K562 (cell line): ENCODE data around the gene TAF10. TPM values are rescaled to one million over a fixed set of nuclear protein-coding genes. Genes with fewer than 3 reads are reported as not detected.

Experiments used
- ATAC-seq: fragments of 200-7000 bp; cut with Tn5 transposase; 3 replicates; pipeline ENCODE4 v1.9.1; 2020; ENCODE audit warnings: moderate library complexity
- BruUV-seq: library from RNA; stranded (reverse); fragments of 400-500 nt; replicated peaks from 2 replicates; lab custom pipeline; 2021; lab: Mats Ljungman, UMichigan
- CTCF ChIA-PET: fragments of 300-600 bp; formaldehyde crosslinking; extraction: SDS; loops from one replicate; lab custom pipeline; 2021; ENCODE audit warnings: low intra/inter-chr PET ratio; lab: Yijun Ruan, JAX
- POLR2A ChIA-PET: fragments of 300-600, 350-650 bp; sonication (Branson Sonifier 250); formaldehyde crosslinking; extraction: SDS; loops from one replicate; lab custom pipeline; 2021; ENCODE audit warnings: antibody characterized with exemption, inconsistent platforms; lab: Yijun Ruan, JAX
- DNase-seq, 4 experiments: peaks; one replicate each; pipeline versions ENCODE4 v3.0.0 to v3.0.0-alpha.2; 2011 to 2018; ENCODE audit warnings: low spot score in 3 of 4, mixed read lengths in 3 of 4; ENCODE audit errors: extremely low read depth in 1 of 4
- FAIRE-seq: peaks from 2 replicates; lab custom pipeline; 2011; peaks lifted over from hg19 to GRCh38; lab: Jason Lieb, UNC
- H2AFZ ChIP-seq: 2 replicates; pipeline ENCODE4 v1.6.0; 2011; ENCODE audit warnings: low read depth, low read length, control low read depth, inconsistent platforms
- H3K27ac ChIP-seq: fragments of 200-600 bp; 3 replicates; pipeline ENCODE4 v1.8.0; 2011; ENCODE audit warnings: low read depth, mild to moderate bottlenecking, control low read depth, inconsistent platforms, low read length, moderate library complexity, mixed read lengths; ENCODE audit errors: extremely low read depth
- H3K27me3 ChIP-seq, 2 experiments: fragments of 300-600 bp in 1 of 2; 2 replicates in 1 of 2; 3 replicates in 1 of 2; pipeline versions ENCODE4 v1.6.0 to v1.8.0; 2011; ENCODE audit warnings: inconsistent platforms in 2 of 2, low read length in 2 of 2, mild to moderate bottlenecking in 1 of 2, mixed read lengths in 1 of 2, moderate library complexity in 1 of 2; ENCODE audit not compliant: control insufficient read depth in 2 of 2, insufficient read depth in 2 of 2
- H3K36me3 ChIP-seq: fragments of 300-600 bp; 3 replicates; pipeline ENCODE4 v1.8.0; 2011; ENCODE audit warnings: mild to moderate bottlenecking, low read length, inconsistent platforms; ENCODE audit not compliant: control insufficient read depth, insufficient read depth
- H3K4me1 ChIP-seq, 2 experiments: fragments of 200-600 bp in 1 of 2; replicated peaks in 1 of 2; 2 replicates in 1 of 2; 3 replicates in 1 of 2; pipeline versions ENCODE4 v1.5.1 to v1.8.0; 2011; ENCODE audit warnings: inconsistent platforms in 2 of 2, low read length in 2 of 2, mild to moderate bottlenecking in 1 of 2, mixed read lengths in 1 of 2, moderate library complexity in 1 of 2; ENCODE audit not compliant: control insufficient read depth in 2 of 2, insufficient read depth in 2 of 2
- H3K4me2 ChIP-seq: 2 replicates; pipeline ENCODE4 v1.6.1; 2011; ENCODE audit warnings: low read length, control low read depth, inconsistent platforms, mixed read lengths; ENCODE audit not compliant: insufficient read depth
- H3K4me3 ChIP-seq: fragments of 200-600 bp; sonication (generic), shearing (Covaris generic); 2 replicates; pipeline ENCODE4 v1.5.1; 2016; ENCODE audit warnings: control low read depth, inconsistent platforms
- H3K79me2 ChIP-seq: fragments of 200-600 bp; 3 replicates; pipeline ENCODE4 v1.8.0; 2011; ENCODE audit warnings: low read length, inconsistent platforms; ENCODE audit not compliant: control insufficient read depth, insufficient read depth
- H3K9ac ChIP-seq, 2 experiments: 2 replicates each; pipeline versions ENCODE4 v1.6.0 to v1.6.1; 2011; ENCODE audit warnings: low read depth in 2 of 2, low read length in 2 of 2, control low read depth in 1 of 2, inconsistent platforms in 1 of 2, mild to moderate bottlenecking in 1 of 2, mixed read lengths in 1 of 2; ENCODE audit not compliant: insufficient read depth in 1 of 2
- H3K9me1 ChIP-seq: one replicate; pipeline ENCODE4 v1.6.0; 2011; ENCODE audit warnings: inconsistent platforms, mild to moderate bottlenecking, low read length, moderate library complexity; ENCODE audit not compliant: control insufficient read depth, insufficient read depth
- H3K9me3 ChIP-seq: replicated peaks from 2 replicates; pipeline ENCODE4 v1.5.1; 2011; ENCODE audit warnings: low read depth, low read length, inconsistent platforms; ENCODE audit not compliant: control insufficient read depth, insufficient read depth
- H4K20me1 ChIP-seq: replicated peaks from 2 replicates; pipeline ENCODE4 v1.6.1; 2011; ENCODE audit warnings: low read length, inconsistent platforms, mixed read lengths; ENCODE audit not compliant: control insufficient read depth, insufficient read depth
- ETV6 ChIP-seq, 3 experiments: fragments of 150-350 bp in 1 of 3; sonication (generic) in 1 of 3; formaldehyde crosslinking in 1 of 3; IDR thresholded peaks; 2 replicates each; pipeline versions ENCODE4 v1.6.1 to v1.8.0; 2014 to 2022; ENCODE audit warnings: borderline replicate concordance in 2 of 3, low read depth in 2 of 3, antibody characterized with exemption in 1 of 3, low read length in 1 of 3, mild to moderate bottlenecking in 1 of 3, missing genetic modification reagents in 1 of 3
- FOS ChIP-seq: IDR thresholded peaks from 3 replicates; pipeline ENCODE4 v1.6.1; 2011; ENCODE audit not compliant: insufficient read length; ENCODE audit errors: extremely low read depth
- FOXP1 ChIP-seq: sonication (generic); formaldehyde crosslinking; IDR thresholded peaks from 2 replicates; pipeline ENCODE4 v1.8.0; 2022; ENCODE audit warnings: mild to moderate bottlenecking, missing genetic modification reagents
- GABPA ChIP-seq: fragments of 200-800 bp; sonication (Bioruptor generic); conservative IDR thresholded peaks from 2 replicates; pipeline ENCODE4 v1.6.1; 2016; ENCODE audit warnings: low read depth, missing genetic modification characterization, missing compliant biosample characterization
- HDAC1 ChIP-seq, 2 experiments: fragments of 450-650 bp; IDR thresholded peaks; 2 replicates each; pipeline ENCODE4 v1.6.1; 2016 to 2017; ENCODE audit warnings: inconsistent platforms in 1 of 2, mild to moderate bottlenecking in 1 of 2, moderate library complexity in 1 of 2
- MAFG ChIP-seq: fragments of 450-650 bp; conservative IDR thresholded peaks from 2 replicates; pipeline ENCODE4 v1.6.1; 2016; ENCODE audit warnings: missing genetic modification characterization, missing compliant biosample characterization
- NCOA1 ChIP-seq: fragments of 450-650 bp; IDR thresholded peaks from 2 replicates; pipeline ENCODE4 v1.6.1; 2016; ENCODE audit warnings: low read depth
- NFXL1 ChIP-seq: fragments of 450-650 bp; formaldehyde crosslinking; IDR thresholded peaks from 2 replicates; pipeline ENCODE4 v1.4.0; 2021; ENCODE audit warnings: mild to moderate bottlenecking
- SP1 ChIP-seq: sonication (generic); formaldehyde crosslinking; IDR thresholded peaks from 2 replicates; pipeline ENCODE4 v1.8.1; 2022; ENCODE audit warnings: mild to moderate bottlenecking, missing genetic modification reagents
- TAF15 ChIP-seq: fragments of 200-400 bp; formaldehyde crosslinking; IDR thresholded peaks from 2 replicates; pipeline ENCODE4 v1.6.1; 2017; ENCODE audit warnings: mild to moderate bottlenecking, low read depth, low read length, moderate library complexity
- XRCC4 ChIP-seq: IDR thresholded peaks from one replicate; pipeline ENCODE4 v1.6.1; 2011; ENCODE audit not compliant: insufficient read depth, insufficient read length; ENCODE audit errors: extremely low read depth
- ZNF133 ChIP-seq: fragments of 250-450 bp; sonication (Bioruptor Pico); IDR thresholded peaks from 2 replicates; pipeline ENCODE4 v1.4.0; 2020; ENCODE audit warnings: mild to moderate bottlenecking
- ZNF76 ChIP-seq: fragments of 250-450 bp; sonication (Bioruptor Pico); IDR thresholded peaks from 2 replicates; pipeline ENCODE4 v1.4.0; 2020; ENCODE audit warnings: mild to moderate bottlenecking, moderate library complexity, borderline replicate concordance
- WGBS: fragments of 100-300 bp; shearing (Covaris generic); methylation state at CpG from one replicate; pipeline ENCODE4 v1.1.6; 2016; ENCODE audit warnings: low coverage, mixed read lengths; ENCODE audit not compliant: insufficient coverage; ENCODE audit errors: missing lambda C conversion rate; 5-methylcytosine and 5-hydroxymethylcytosine counted together
- in situ Hi-C: fragments of 300-500 bp; cut with MboI; formaldehyde crosslinking; loops from 4 replicates; pipeline ENCODE4 v1.15.0; 2018; ENCODE audit warnings: inconsistent platforms, mixed read lengths
- intact Hi-C: fragments of 100-400 bp; cut with micrococcal nuclease; formaldehyde crosslinking; loops from 2 replicates; pipeline ENCODE4 v1.14.2; 2022
- polyA plus RNA-seq, 8 experiments: library from polyadenylated mRNA; depleted of rRNA in 4 of 8; stranded (reverse) in 5 of 8; unstranded in 3 of 8; fragments of >200 nt; fragmentation: Nextera tagmentation in 2 of 8; fragmentation: Illumina TruSeq in 1 of 8; extraction: Ambion mirVana in 2 of 8; extraction: Trizol in 1 of 8; gene quantifications; 2 replicates each; pipeline versions ENCODE4 v1.2.1 to v1.2.3, GENCODE V29; 2011 to 2014; ENCODE audit warnings: inconsistent platforms in 1 of 8, missing spikeins in 1 of 8
- total RNA-seq, 7 experiments: library from RNA; depleted of rRNA in 6 of 7; stranded (reverse); fragments of >200 nt in 6 of 7; fragmentation: Illumina TruSeq in 2 of 7; extraction: Trizol in 2 of 7; gene quantifications; 2 replicates each; pipeline versions ENCODE4 v1.2.1 to v1.2.3, GENCODE V29; 2011 to 2021; ENCODE audit warnings: low replicate concordance in 1 of 7
- TF ChIP-seq, protein P1 (sequence below): fragments of 250-450 bp; sonication (Bioruptor Pico); IDR thresholded peaks from 2 replicates; pipeline ENCODE4 v1.9.0; 2021; ENCODE audit warnings: mild to moderate bottlenecking, inconsistent platforms
- TF ChIP-seq, protein P2 (sequence below), 2 experiments: IDR thresholded peaks; 2 replicates each; pipeline ENCODE4 v1.6.1; 2011; ENCODE audit warnings: borderline replicate concordance in 1 of 2, control low read depth in 1 of 2, low read depth in 1 of 2, low read length in 1 of 2, mild to moderate bottlenecking in 1 of 2, mixed read lengths in 1 of 2, moderate library complexity in 1 of 2; ENCODE audit not compliant: insufficient read depth in 1 of 2, insufficient read length in 1 of 2, poor library complexity in 1 of 2, severe bottlenecking in 1 of 2; ENCODE audit errors: extremely low read depth in 1 of 2
- TF ChIP-seq, protein P3 (sequence below): sonication (generic); formaldehyde crosslinking; IDR thresholded peaks from 2 replicates; pipeline ENCODE4 v1.8.0; 2022; ENCODE audit warnings: missing genetic modification reagents, mild to moderate bottlenecking, moderate library complexity, borderline replicate concordance

The TAF10 gene
- total and polyA plus RNA-seq, 9 of the 15 experiments (the other 6 are each of a cell fraction or from before 2014, with no cell fraction given) = 19.5 to 197 (median 121) TPM

DNA sequence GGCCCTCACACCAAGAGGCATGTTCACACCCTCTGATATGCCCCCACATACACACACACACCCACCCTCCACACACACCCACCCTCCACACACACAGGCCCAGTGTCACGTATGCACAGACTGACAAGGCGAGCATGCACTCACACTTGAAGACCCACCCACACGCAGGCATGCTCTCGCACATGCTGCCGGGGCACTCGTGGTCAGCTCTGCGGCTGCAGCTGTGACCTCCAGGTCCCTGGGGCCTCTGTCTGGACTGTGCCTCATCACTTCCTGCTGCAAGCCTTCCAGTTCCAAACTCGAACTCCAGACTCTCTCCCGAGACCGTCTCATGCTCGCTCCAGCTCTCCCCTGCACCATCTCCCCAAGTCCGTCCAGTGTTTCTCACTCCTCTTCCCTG lies 34.1 kb upstream of the TAF10 start:
- CTCF ChIA-PET = no interaction called here
- H3K4me2 ChIP-seq = peak overlapping the region; percentile 9; the same call in 1 of the 2 replicates
- no peaks in the 10 kb centered on the region for H3K79me2 ChIP-seq
- FAIRE-seq (peak; percentile 49), ATAC-seq (peak; percentile 36; the same call in 1 of the 3 replicates), DNase-seq (peak in 3 of 4 experiments; percentile 34 to 51 (median 37))
- peak overlapping the region in 1 of 2 experiments; percentile 75; a peak in 2 of 4 replicates for H3K9ac ChIP-seq
- H2AFZ ChIP-seq = peak overlapping the region; percentile 77
- H3K4me3 ChIP-seq = no peak overlapping the region
- POLR2A ChIA-PET = no interaction called here
- in situ Hi-C loops = no loop called here
- BruUV-seq = no TSS peak
- H3K27ac ChIP-seq = no peak overlapping the region; the same call in 2 of the 3 replicates
- peaks cover 26 to 36% of the 10 kb centered on the region in 2 experiments for H3K4me1 ChIP-seq
- H3K9me3 ChIP-seq = no peaks in the 10 kb centered on the region
- no peaks in the 10 kb centered on the region for H4K20me1 ChIP-seq
- no peaks in the 10 kb centered on the region for H3K9me1 ChIP-seq
- intact Hi-C loops = no loop called here
- WGBS = 51% methylated on average over 8 of the region's 12 CpGs
- H3K27me3 ChIP-seq = no peaks in the 10 kb centered on the region; a peak in 1 of 5 replicates
- no peaks in the 10 kb centered on the region for H3K36me3 ChIP-seq
- peak; percentile 71; the same call in 1 of the 2 replicates for TF ChIP-seq FOXP1 (CRISPR knock-in tag)
- TF ChIP-seq XRCC4 = no peak
- TF ChIP-seq GABPA = peak; percentile 43; the same call in 1 of the 2 replicates
- no peak for TF ChIP-seq ZNF133 (CRISPR knock-in tag)
- TF ChIP-seq MAFG (tag) = no peak
- TF ChIP-seq SP1 = no peak
- TF ChIP-seq, protein P1, sequence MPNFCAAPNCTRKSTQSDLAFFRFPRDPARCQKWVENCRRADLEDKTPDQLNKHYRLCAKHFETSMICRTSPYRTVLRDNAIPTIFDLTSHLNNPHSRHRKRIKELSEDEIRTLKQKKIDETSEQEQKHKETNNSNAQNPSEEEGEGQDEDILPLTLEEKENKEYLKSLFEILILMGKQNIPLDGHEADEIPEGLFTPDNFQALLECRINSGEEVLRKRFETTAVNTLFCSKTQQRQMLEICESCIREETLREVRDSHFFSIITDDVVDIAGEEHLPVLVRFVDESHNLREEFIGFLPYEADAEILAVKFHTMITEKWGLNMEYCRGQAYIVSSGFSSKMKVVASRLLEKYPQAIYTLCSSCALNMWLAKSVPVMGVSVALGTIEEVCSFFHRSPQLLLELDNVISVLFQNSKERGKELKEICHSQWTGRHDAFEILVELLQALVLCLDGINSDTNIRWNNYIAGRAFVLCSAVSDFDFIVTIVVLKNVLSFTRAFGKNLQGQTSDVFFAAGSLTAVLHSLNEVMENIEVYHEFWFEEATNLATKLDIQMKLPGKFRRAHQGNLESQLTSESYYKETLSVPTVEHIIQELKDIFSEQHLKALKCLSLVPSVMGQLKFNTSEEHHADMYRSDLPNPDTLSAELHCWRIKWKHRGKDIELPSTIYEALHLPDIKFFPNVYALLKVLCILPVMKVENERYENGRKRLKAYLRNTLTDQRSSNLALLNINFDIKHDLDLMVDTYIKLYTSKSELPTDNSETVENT = no peak
- TF ChIP-seq NFXL1 = no peak
- TF ChIP-seq NCOA1 = no peak
- TF ChIP-seq, protein P2, sequence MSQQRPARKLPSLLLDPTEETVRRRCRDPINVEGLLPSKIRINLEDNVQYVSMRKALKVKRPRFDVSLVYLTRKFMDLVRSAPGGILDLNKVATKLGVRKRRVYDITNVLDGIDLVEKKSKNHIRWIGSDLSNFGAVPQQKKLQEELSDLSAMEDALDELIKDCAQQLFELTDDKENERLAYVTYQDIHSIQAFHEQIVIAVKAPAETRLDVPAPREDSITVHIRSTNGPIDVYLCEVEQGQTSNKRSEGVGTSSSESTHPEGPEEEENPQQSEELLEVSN (IDR thresholded peaks at IDR 0.05; ENCODE audit: borderline replicate concordance in 1 of 2, extremely low read depth in 1 of 2, insufficient read depth in 1 of 2, insufficient read length in 1 of 2, low read depth in 1 of 2, low read length in 1 of 2, poor library complexity in 1 of 2, severe bottlenecking in 1 of 2) = peak; percentile 42 to 63
- TF ChIP-seq HDAC1 (IDR thresholded peaks at IDR 0.05) = peak in 1 of 2 experiments; percentile 12; a peak in 1 of 4 replicates
- TF ChIP-seq, protein P3, sequence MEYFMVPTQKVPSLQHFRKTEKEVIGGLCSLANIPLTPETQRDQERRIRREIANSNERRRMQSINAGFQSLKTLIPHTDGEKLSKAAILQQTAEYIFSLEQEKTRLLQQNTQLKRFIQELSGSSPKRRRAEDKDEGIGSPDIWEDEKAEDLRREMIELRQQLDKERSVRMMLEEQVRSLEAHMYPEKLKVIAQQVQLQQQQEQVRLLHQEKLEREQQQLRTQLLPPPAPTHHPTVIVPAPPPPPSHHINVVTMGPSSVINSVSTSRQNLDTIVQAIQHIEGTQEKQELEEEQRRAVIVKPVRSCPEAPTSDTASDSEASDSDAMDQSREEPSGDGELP (CRISPR knock-in tag) = 0 out of 2 replicates have a peak, but pooled peaks have one; percentile 60
- no peak for TF ChIP-seq TAF15
- no peak for TF ChIP-seq ETV6 (IDR thresholded peaks at IDR 0.05; ENCODE audit: borderline replicate concordance in 1 of 2, low read depth in 2 of 2, low read length in 1 of 2)
- peak; percentile 67; the same call in 1 of the 2 replicates for TF ChIP-seq ETV6 (CRISPR knock-in tag; IDR thresholded peaks at IDR 0.05; ENCODE audit: borderline replicate concordance)
- no peak for TF ChIP-seq FOS
- TF ChIP-seq ZNF76 (CRISPR knock-in tag) = no peak
